ENCODE data around the gene SGSM2. TPM values are rescaled to one million over a fixed set of nuclear protein-coding genes. Genes with fewer than 3 reads are reported as not detected.
A peak's percentile ranks its signal among the peaks of the same experiment; 100 is the strongest.

SGSM2 gene
- total RNA-seq, 1 experiment from 2014 or later, result 47.2 TPM

DNA sequence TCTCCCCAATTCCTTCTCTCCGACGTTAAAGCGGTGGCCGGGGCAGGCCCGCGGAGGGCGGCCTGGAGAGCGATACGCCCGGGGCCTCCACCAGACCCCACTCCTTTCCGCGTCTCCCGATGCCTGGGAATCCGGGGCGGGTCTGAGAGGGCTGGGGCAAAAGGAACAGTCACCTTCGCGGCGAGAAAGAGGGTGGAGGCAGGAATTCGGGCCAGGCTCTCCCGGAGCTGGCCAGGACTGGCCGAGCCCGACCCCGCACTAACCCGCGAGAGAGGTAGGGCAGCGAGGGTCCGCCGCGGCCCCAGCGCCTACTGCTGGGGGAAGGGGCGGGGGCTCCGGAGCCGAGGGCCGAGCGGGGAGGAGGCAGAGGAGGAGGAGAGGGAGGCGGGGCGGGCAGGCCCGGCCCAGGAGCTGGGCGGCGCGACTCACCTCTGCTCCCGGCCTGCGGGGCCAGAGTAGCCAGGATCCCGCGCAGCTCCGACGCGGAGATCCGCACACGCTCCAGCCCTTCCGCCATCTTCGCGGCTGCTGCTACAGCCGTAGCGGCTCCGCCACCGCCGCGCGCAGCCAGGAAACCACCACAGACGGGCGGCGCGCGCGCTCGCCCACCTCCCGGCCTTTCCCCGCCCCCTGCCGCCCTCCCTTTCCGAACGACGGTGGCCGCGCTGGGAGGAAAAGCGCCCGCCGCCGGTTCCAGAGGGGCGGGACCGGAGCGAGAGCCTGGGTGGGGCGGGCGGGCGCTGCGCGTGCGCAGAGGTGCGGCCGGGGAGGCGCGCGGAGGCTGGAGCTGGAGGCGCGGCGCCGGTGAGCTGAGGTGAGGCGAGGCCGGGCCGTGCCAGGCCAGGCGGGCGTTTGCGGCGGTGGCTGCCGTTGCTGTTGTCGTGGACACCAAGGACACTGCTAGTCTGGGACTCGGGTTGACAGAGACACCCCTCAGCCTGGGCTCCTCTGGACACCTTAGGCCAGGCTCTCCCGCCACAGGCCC, 33.8 kb upstream of the SGSM2 start, which contains the start of the genes SMG6 and SRR:
SMG6 (minus strand) TSS at position 582 of the 985 bp plus-strand sequence; CDS start at position 517, 65 bp downstream.
SRR (plus strand) TSS at position 747 of the 985 bp plus-strand sequence. CDS start 11,611 bp downstream, outside the sequence.
- no peaks in the 10 kb centered on the region; the same call in 1 of the 2 replicates for H3K36me3 ChIP-seq (ENCODE audit: low read depth, low read length)
- ChIA-PET CTCF (interaction anchor here (0.6 kb wide), 2 partner anchors 34 to 103 kb away, joined by 3 to 5 read pairs; no protein-coding TSS in a partner anchor), POLR2A (ENCODE audit: unreplicated experiment) (interaction anchor here (0.7 kb wide), 1 partner anchor 473 kb away, joined by 9 read pairs; no protein-coding TSS in a partner anchor)
- H3K4me1 ChIP-seq (ENCODE audit: insufficient read depth, low read length), result 0 out of 2 replicates have a peak, but pooled peaks cover 3% of the 10 kb centered on the region
- no TSS peak for BruUV-seq (replicated peaks)
- no peaks in the 10 kb centered on the region for H3K9me2 ChIP-seq (replicated peaks; ENCODE audit: low read length)
- intact Hi-C loops (cut with micrococcal nuclease), result no loop called here
- peak within 1 kb of the TSS; percentile 84 for H3K9ac ChIP-seq (ENCODE audit: low read length)
- peak; percentile 81 for DNase-seq
- peak within 1 kb of the TSS; percentile 91 for H3K4me3 ChIP-seq (ENCODE audit: low read length)
- no peaks in the 10 kb centered on the region for H3K9me3 ChIP-seq (ENCODE audit: low read length)
- peak within 1 kb of the TSS; percentile 48 for H3K27ac ChIP-seq (ENCODE audit: low read length)
- TF ChIP-seq, protein P1, sequence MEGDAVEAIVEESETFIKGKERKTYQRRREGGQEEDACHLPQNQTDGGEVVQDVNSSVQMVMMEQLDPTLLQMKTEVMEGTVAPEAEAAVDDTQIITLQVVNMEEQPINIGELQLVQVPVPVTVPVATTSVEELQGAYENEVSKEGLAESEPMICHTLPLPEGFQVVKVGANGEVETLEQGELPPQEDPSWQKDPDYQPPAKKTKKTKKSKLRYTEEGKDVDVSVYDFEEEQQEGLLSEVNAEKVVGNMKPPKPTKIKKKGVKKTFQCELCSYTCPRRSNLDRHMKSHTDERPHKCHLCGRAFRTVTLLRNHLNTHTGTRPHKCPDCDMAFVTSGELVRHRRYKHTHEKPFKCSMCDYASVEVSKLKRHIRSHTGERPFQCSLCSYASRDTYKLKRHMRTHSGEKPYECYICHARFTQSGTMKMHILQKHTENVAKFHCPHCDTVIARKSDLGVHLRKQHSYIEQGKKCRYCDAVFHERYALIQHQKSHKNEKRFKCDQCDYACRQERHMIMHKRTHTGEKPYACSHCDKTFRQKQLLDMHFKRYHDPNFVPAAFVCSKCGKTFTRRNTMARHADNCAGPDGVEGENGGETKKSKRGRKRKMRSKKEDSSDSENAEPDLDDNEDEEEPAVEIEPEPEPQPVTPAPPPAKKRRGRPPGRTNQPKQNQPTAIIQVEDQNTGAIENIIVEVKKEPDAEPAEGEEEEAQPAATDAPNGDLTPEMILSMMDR (conservative IDR thresholded peaks at IDR 0.05; ENCODE audit: low read depth, low read length), result no peak
- TF ChIP-seq EZH2phosphoT487 (IDR thresholded peaks at IDR 0.05; ENCODE audit: borderline replicate concordance, low read length) (no peak), EZH2 (IDR thresholded peaks at IDR 0.05; ENCODE audit: low read length, unreplicated experiment) (no peak)
- H3F3A ChIP-seq (ENCODE audit: low read length, unreplicated experiment), result no peaks in the 10 kb centered on the region
- peak within 1 kb of the TSS; percentile 83 for H2AFZ ChIP-seq (ENCODE audit: low read length)
- peak; percentile 92 for ATAC-seq
- no peaks in the 10 kb centered on the region for H4K20me1 ChIP-seq (ENCODE audit: low read length)
- peaks cover 39% of the 10 kb centered on the region for H3K79me2 ChIP-seq (ENCODE audit: low read length)
- H3K4me2 ChIP-seq (ENCODE audit: low read length), result peak within 1 kb of the TSS; percentile 82
- no peaks in the 10 kb centered on the region for H3K27me3 ChIP-seq (ENCODE audit: low read length)

DNA sequence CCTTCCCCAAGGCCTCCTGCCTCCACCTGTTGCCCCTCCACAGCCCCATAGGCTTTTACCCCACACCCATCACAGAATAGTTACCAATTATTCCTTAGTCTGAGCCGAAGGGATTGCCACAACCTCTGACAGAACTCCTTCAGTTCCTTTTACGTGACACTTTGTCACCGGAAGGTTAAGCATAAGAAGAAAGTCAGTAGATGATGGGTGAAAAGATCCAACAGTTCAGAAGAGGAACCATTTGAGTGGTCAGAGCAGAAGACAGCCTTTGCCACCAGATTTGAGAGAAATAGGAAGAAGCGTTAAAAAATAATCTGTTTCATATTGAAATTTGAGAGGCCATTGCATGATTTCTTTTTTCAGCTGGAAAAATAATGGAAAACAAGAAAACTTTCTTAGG, 32.4 kb upstream of the SGSM2 start:
- DNase-seq (no peak), ATAC-seq (no peak)
- Histone ChIP-seq H3K4me3 (ENCODE audit: low read length) (no peak overlapping the region), H3K27me3 (ENCODE audit: low read length) (no peaks in the 10 kb centered on the region), H3K27ac (ENCODE audit: low read length) (no peak overlapping the region), H3K9me2 (replicated peaks; ENCODE audit: low read length) (no peaks in the 10 kb centered on the region), H3K4me1 (ENCODE audit: insufficient read depth, low read length) (0 out of 2 replicates have a peak, but pooled peaks cover 3% of the 10 kb centered on the region), H3K9ac (ENCODE audit: low read length) (no peak overlapping the region), H4K20me1 (ENCODE audit: low read length) (no peaks in the 10 kb centered on the region), H3K4me2 (ENCODE audit: low read length) (no peak overlapping the region), H3F3A (ENCODE audit: low read length, unreplicated experiment) (no peaks in the 10 kb centered on the region), H3K36me3 (ENCODE audit: low read depth, low read length) (no peaks in the 10 kb centered on the region), H2AFZ (ENCODE audit: low read length) (no peak overlapping the region), H3K79me2 (ENCODE audit: low read length) (peaks cover 39% of the 10 kb centered on the region), H3K9me3 (ENCODE audit: low read length) (no peaks in the 10 kb centered on the region)
- ChIA-PET CTCF (no interaction called here), POLR2A (ENCODE audit: unreplicated experiment) (no interaction called here)
- TF ChIP-seq EZH2phosphoT487 (IDR thresholded peaks at IDR 0.05; ENCODE audit: borderline replicate concordance, low read length) (no peak), EZH2 (IDR thresholded peaks at IDR 0.05; ENCODE audit: low read length, unreplicated experiment) (no peak)
- TF ChIP-seq, protein P1 (conservative IDR thresholded peaks at IDR 0.05; ENCODE audit: low read depth, low read length), result no peak
- intact Hi-C loops (cut with micrococcal nuclease), result no loop called here
- TSS peak; percentile 75 for BruUV-seq (replicated peaks)
